GM12875 (cell line): ENCODE data around the gene C5orf46.
"Not testable (repeated sequence)": the region's sequence is repeated elsewhere in the genome, so short reads cannot be mapped to it uniquely, and the experiment has no call there.

Experiments used
- H3K4me3 ChIP-seq: one replicate; pipeline ENCODE4 v1.5.1; 2011; ENCODE audit warnings: low read depth, low read length, control low read depth
- CTCF ChIP-seq: IDR thresholded peaks from 2 replicates; pipeline ENCODE4 v1.5.1; 2011; ENCODE audit warnings: low read depth, mild to moderate bottlenecking, control low read depth, inconsistent platforms, low read length, moderate library complexity, borderline replicate concordance; ENCODE audit not compliant: insufficient read depth

The C5orf46 gene

GRCh38 chr5:147878066-147878759 is 28.1 kb downstream of the C5orf46 start, which contains the start of gene SCGB3A2:
Gene SCGB3A2 (plus strand): TSS chr5:147878711. CDS start chr5:147878804, 93 bp downstream.
- no peak for TF ChIP-seq CTCF
- no peak within 1 kb of the TSS for H3K4me3 ChIP-seq

GRCh38 chr5:147876626-147877025 is 29.7 kb downstream of the C5orf46 start:
- no peak for TF ChIP-seq CTCF
- H3K4me3 ChIP-seq: no peak overlapping the region

GRCh38 chr5:147876141-147876540 is 30.2 kb downstream of the C5orf46 start:
- no peak overlapping the region for H3K4me3 ChIP-seq
- TF ChIP-seq CTCF: no peak

GRCh38 chr5:147874910-147875367 is 31.4 kb downstream of the C5orf46 start:
- TF ChIP-seq CTCF: no peak

GRCh38 chr5:147874118-147874875 is 32.0 kb downstream of the C5orf46 start:
- H3K4me3 ChIP-seq: not testable (repeated sequence)

More at GRCh38 chr5:147874910-147875367, 31.4 kb downstream of the C5orf46 start:
- no peak overlapping the region for H3K4me3 ChIP-seq

- not testable (repeated sequence) for H3K4me3 ChIP-seq
Measured at GRCh38 chr5:147872744-147873435, 33.4 kb downstream of the C5orf46 start.

GRCh38 chr5:147871980-147872549 is 34.3 kb downstream of the C5orf46 start:
- H3K4me3 ChIP-seq: not testable (repeated sequence)

GRCh38 chr5:147869892-147870291 is 36.4 kb downstream of the C5orf46 start:
- H3K4me3 ChIP-seq: not testable (repeated sequence)

- no peak for TF ChIP-seq CTCF
- no peak overlapping the region for H3K4me3 ChIP-seq
Measured at GRCh38 chr5:147869112-147869511, 37.2 kb downstream of the C5orf46 start.
